ENCODE data around the gene COP1.

- TF ChIP-seq FOXP2 (optimal IDR thresholded peaks at IDR 0.05; ENCODE audit: control extremely low read depth, extremely low read length, insufficient read depth) (no peak), POLR2AphosphoS5 (IDR thresholded peaks at IDR 0.05; ENCODE audit: borderline replicate concordance, low read depth, low read length) (no peak)
Measured at GRCh38 chr1:176033881-176034280, 173.2 kb downstream of the COP1 start.

Data from SK-N-MC (cell line).